K562 (cell line): ENCODE results near the gene PIBF1.

Source experiments
- DMBX1 ChIP-seq: fragments of 250-450 bp; sonication (Bioruptor Pico); IDR thresholded peaks from 2 replicates; pipeline ENCODE4 v1.8.0; 2022; ENCODE audit warnings: inconsistent platforms, mild to moderate bottlenecking, moderate library complexity, borderline replicate concordance
- TAF1 ChIP-seq: IDR thresholded peaks from 2 replicates; pipeline ENCODE4 v1.6.1; 2011; ENCODE audit warnings: mild to moderate bottlenecking, low read length, moderate library complexity; ENCODE audit not compliant: insufficient read depth, control insufficient read depth, severe bottlenecking; ENCODE audit errors: extremely low read depth
- ZFX ChIP-seq: sonication (generic); formaldehyde crosslinking; IDR thresholded peaks from 2 replicates; pipeline ENCODE4 v1.8.0; 2022; ENCODE audit warnings: mild to moderate bottlenecking, missing genetic modification reagents, moderate library complexity
- TF ChIP-seq, protein P1 (sequence below), 2 experiments: fragments of 450-650 bp; conservative IDR thresholded peaks; 2 replicates each; pipeline ENCODE4 v1.6.1; 2017; ENCODE audit warnings: mild to moderate bottlenecking in 2 of 2, moderate library complexity in 2 of 2
- TF ChIP-seq, protein P2 (sequence below), 3 experiments: IDR thresholded peaks in 2 of 3; conservative IDR thresholded peaks in 1 of 3; 2 replicates each; pipeline ENCODE4 v1.5.1; 2011 to 2012; ENCODE audit warnings: low read length in 3 of 3, mild to moderate bottlenecking in 3 of 3, control low read depth in 2 of 3, improper control_type of control experiment in 1 of 3, inconsistent platforms in 1 of 3, low read depth in 1 of 3, mixed read lengths in 1 of 3, moderate library complexity in 1 of 3; ENCODE audit not compliant: insufficient read depth in 2 of 3
- TF ChIP-seq, protein P3 (sequence below), 2 experiments: fragments of 450-650 bp; IDR thresholded peaks; 2 replicates each; pipeline ENCODE4 v1.6.1; 2016

DNA sequence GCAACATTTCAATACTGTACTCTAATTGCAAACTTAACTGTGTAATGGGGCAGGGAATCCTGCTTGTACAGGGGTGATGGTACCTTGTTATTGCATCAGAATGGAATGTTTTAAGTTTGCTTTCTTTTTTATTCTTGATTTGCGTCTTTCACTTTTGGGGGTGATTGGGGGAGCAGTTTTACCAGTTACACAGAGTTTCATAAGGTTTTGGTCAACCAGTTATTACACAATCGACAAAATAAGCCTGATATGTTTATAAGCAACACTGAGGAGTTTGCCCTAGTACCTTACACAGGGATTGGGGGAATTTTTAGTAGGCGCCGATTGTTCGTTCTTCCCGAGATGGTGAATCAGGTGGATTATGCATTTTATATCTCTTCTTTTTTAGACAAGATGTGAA is 279.5 kb downstream of the PIBF1 start:
- TF ChIP-seq DMBX1 (no peak), ZFX (CRISPR knock-in tag) (no peak), TAF1 (no peak)
- TF ChIP-seq, protein P1, sequence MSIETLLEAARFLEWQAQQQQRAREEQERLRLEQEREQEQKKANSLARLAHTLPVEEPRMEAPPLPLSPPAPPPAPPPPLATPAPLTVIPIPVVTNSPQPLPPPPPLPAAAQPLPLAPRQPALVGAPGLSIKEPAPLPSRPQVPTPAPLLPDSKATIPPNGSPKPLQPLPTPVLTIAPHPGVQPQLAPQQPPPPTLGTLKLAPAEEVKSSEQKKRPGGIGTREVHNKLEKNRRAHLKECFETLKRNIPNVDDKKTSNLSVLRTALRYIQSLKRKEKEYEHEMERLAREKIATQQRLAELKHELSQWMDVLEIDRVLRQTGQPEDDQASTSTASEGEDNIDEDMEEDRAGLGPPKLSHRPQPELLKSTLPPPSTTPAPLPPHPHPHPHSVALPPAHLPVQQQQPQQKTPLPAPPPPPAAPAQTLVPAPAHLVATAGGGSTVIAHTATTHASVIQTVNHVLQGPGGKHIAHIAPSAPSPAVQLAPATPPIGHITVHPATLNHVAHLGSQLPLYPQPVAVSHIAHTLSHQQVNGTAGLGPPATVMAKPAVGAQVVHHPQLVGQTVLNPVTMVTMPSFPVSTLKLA (conservative IDR thresholded peaks at IDR 0.05), result no peak
- TF ChIP-seq, protein P2, sequence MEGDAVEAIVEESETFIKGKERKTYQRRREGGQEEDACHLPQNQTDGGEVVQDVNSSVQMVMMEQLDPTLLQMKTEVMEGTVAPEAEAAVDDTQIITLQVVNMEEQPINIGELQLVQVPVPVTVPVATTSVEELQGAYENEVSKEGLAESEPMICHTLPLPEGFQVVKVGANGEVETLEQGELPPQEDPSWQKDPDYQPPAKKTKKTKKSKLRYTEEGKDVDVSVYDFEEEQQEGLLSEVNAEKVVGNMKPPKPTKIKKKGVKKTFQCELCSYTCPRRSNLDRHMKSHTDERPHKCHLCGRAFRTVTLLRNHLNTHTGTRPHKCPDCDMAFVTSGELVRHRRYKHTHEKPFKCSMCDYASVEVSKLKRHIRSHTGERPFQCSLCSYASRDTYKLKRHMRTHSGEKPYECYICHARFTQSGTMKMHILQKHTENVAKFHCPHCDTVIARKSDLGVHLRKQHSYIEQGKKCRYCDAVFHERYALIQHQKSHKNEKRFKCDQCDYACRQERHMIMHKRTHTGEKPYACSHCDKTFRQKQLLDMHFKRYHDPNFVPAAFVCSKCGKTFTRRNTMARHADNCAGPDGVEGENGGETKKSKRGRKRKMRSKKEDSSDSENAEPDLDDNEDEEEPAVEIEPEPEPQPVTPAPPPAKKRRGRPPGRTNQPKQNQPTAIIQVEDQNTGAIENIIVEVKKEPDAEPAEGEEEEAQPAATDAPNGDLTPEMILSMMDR (IDR thresholded peaks at IDR 0.05 in 2 of 3, conservative IDR thresholded peaks at IDR 0.05 in 1 of 3; ENCODE audit: insufficient read depth in 2 of 3, low read depth in 1 of 3, low read length in 3 of 3), result no peak
- TF ChIP-seq, protein P3, sequence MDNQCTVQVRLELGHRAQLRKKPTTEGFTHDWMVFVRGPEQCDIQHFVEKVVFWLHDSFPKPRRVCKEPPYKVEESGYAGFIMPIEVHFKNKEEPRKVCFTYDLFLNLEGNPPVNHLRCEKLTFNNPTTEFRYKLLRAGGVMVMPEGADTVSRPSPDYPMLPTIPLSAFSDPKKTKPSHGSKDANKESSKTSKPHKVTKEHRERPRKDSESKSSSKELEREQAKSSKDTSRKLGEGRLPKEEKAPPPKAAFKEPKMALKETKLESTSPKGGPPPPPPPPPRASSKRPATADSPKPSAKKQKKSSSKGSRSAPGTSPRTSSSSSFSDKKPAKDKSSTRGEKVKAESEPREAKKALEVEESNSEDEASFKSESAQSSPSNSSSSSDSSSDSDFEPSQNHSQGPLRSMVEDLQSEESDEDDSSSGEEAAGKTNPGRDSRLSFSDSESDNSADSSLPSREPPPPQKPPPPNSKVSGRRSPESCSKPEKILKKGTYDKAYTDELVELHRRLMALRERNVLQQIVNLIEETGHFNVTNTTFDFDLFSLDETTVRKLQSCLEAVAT (IDR thresholded peaks at IDR 0.05), result no peak
